Hematopoietic multipotent progenitor cell treated with erythropoietin and hydrocortisone succinate and interleukin-3 and kit ligand, for 8 days (in vitro differentiated cells): ENCODE data around the gene JMJD7.

Experiments used
- DNase-seq: peaks from one replicate; pipeline ENCODE4 v3.0.0-alpha.2; 2015

The JMJD7 gene

DNA sequence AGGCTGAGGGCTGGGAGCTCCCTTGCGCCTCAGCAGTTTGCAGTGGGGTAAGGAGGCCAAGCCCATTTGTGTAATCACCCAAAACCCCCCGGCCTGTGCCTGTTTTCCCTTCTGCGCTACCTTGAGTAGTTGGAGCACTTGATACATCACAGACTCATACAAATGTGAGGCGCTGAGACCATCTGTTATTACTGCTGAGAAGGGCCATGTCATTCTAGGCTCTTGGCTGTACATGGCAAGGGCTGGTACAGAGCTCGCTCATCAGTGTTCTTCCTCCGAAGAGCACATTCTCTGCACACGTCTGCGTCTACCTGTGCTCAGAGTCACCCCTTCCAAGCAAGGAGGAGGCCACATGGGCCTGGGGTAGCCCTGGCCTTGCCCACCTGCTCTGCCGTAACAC, 20.1 kb downstream of the JMJD7 start:
- no peak for DNase-seq

DNA sequence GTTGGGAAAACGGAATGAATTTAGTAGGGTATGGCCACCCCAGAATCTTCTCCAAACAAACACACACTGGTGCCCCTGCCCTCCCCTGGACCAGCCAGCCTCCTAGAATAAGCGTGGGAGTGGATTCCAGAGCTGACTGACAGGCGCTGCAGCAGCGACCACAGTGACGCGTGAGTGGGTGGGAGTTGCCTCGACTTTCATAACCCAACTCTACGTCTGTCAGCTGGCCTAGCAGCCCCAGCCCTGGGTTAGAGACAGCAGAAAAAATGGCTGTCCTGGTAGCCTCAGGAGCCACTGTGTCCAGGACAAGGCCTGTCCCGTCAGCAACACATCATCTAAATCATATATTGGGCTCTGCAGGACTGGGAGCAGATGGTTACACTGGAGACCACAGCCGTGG, 20.7 kb downstream of the JMJD7 start:
- no peak for DNase-seq

DNA sequence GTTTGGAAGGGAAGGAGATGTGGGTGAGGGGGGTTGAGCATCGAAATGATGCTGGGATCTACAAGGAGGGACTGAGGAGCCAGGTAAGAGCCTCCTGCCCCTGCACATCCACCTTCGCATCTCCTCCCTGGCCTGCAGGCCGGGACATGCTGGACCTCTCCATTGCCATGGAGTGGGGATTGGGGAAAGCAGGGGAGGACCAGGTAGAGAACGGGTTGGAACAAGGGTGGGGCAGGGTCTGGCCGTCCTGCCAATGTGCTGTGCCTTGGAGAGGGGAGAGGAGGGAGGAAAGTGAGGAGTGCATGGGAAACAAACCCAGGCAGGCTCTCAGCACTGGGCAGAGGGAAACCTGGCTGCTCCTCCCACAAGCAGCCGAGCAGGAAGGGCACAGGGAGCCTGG, 21.3 kb downstream of the JMJD7 start:
- no peak for DNase-seq

DNA sequence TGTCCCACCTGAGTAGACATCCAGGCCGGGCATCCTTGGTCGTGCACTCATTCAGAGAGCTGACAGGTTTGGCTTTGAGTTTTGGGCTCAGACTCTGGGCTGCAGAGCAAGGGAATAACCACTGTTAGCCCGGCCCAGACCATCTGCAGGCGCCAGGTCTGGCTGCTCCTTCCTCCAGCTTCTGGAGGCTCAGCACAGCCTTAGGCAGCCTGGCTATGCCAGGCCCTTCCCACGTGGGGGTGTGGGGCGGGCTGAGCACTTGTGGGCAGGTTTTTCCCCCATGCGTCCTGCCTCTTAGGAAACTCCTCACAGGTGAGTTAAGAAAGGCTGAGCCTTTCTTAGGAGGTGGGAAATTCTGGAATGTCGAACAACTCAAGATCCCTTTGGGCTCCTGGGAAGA, 22.0 kb downstream of the JMJD7 start:
- no peak for DNase-seq

DNA sequence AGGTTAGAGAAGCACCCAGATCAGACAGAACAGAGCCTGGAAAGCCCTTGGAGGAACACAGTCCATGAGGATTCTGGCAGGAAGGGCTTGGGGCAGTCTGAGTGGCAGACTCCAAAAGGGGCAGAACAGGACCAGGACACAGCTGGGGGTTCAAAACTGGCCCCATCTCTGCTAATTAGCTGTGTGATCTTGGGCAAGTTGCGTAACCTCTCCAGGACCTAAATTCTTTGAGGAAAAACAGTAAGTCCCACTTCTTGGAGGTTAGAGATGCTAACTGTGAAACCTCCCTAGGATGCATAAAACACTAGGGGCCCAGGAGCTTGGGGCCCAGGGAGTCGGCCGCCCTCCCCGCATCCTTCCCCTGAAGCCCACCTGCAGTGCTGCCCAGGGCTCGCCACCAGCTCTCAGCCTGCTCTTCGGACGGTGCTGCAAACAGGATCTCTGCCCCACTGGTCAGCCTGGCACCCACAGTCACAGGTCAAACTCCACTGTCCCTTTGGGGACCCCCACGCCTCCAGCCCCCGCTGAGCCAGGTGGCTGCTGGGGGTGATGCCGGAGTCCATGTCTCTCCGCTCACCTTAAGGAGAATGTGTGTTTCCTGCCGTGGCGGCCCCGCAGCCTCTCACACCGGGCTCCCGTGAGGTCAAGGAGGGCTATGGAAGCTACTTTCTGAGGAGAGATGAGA, 22.7 kb downstream of the JMJD7 start:
- no peak for DNase-seq

DNA sequence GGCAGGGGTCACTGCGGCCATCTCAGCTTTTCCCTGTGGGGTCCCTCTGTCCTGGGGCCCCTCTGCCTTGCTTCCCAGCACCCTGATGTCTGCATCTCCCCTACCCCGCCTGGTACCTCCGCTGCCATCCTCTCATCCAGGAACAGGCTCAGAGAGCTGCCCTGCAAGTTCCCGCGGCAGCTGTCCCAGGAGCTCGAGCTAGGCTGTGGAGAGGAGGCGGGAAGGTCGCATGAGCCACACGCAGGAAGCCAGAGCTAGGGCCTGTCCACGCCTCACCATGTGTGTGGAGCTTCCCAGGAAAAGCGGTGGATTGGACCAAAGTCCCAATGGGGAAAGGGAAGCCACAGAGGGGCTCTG, 23.3 kb downstream of the JMJD7 start:
- no peak for DNase-seq

DNA sequence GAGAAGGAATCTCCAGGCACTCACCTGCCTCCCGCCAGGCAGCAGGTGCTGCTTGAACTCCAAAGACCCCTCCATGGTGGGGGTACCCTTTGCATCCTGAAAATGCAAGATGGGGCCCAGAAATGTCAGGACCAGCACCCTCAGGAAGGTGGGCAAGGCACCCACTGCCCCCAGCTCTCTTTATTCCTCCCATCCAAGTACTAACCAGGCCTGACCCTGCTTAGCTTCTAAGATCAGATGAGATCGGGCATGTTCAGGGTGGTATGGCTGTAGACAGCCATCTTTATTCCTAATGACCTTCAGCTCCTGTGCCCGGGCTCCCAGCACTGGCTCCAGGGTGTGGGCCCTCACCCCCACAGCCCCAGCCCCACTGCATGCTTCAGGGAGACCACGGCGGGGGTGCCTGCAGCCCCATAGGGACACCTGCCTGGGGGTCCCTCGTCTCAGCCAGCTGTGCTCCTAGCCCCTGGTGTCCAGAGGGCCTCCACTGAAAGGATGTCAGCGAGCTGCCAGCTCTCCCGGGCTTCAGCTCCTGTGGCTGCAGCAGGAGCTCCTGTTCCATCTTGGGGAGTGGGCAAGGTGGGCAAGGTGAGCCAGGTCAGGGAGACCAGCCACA, 24.0 kb downstream of the JMJD7 start:
- DNase-seq, result no peak

DNA sequence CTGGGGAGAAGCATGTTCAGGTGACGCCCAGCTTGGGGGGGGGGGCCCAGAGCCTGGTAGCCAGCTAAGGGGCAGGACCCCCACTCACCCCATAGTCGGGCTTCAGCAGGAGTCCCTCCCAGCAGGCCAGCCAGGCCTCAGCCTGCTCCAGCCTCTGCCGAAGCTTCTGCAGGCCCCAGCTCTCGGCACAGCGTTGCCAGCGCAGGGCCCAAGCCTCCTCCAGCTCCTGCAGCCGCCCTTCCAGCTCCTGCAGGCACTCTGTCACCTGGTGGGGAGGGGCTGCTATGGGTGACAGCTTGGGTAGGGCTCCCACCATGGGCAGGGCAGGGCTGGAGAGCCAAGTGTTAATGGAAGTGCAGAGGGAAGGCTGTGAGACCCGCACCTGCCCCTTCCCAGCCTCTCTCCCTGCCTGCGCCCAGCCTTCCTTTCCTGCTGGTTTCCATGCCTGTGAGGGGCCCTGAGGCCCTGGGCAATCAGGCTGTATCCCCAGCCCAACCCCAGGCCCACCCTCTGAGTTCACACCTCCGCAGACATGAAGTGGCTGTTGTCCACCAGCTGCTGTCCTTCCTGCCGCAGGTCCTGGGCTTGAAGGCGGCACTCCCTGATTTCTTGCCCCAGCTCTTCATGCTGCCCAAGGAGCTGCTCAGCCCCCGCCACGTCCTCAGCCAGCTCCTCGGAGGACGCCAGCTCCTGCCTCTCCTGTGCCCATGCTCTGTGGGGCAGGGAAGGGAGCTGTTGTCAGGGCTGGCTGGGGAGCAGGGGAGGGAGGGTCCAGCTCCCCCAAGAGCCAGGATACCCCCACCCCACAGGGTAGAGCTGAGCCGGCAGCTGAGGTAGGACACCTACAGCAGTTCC, 25.1 kb downstream of the JMJD7 start:
- no peak for DNase-seq

DNA sequence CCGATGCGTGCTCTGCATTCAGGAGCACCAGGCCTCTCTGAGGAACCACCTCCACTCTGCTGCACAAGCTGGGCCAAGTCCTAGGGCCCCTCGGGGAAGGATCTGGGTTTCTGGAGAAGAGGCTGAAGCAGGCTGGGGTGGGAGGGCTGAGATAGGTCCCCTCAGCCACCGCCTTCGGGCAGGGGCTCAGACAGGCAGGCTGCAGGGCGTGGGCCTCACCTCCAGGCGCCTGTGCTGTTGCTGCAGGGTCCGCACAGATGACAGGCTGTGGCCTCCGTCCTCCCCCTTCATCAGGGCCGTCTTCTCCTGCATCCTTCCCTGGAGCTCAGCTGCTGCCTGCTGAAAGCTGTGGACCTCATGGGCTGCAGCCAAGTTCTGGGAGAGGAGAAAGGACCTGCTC, 25.9 kb downstream of the JMJD7 start:
- DNase-seq, result no peak

DNA sequence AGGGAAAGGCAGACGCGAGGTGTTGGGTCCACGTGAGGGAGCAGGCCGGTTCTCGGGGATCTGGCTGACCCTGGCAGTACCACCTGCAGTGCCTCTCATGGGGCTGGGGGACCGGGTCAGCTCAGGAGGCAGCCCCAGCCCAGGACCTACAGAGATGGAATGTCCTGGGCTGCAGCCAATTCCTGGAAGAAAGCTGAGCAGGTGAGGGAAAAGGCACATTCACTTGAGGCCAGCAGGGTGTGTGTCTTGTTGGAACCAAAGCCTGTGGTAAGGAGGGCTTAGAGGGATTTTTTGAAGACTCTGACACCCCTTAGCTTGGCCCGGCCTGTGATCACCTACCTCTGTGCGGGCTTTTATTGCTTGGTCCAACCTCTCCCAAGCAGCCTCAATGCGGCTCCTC, 26.6 kb downstream of the JMJD7 start:
- DNase-seq, result no peak

DNA sequence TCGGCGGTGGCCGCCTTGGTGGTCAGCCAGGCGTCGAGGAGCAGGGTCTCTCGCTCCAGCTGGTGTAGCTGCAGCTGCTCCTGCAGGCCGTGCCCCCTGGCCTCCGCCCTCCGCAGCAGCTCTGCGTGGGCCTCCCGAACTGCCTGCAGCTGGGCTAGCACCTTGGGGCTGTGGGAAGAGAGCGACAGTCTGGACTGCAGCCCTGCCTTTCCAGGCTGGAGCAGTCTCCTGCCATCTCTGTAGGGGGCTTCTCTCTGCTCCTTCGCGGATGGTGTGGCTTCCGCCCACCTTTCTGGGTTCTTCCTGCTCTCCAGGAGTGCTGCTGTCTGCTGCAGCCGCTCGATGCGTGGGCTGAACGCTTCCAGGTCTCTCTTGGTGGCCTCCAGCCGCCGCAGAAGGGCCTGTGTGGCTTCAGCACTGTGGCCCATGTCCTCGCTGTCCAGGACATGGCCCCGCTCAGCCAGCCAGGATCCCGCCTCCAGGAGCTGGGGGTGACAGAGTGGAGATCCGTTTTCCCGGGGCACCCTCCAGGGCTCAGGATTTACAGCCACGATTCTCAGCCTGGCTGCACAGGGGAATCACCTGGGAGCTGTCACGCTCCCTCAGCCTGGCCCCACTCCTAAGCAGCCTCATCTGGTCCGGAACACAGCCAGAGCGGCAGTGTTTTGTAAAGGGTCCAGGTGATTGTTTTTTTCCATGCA, 27.5 kb downstream of the JMJD7 start:
- no peak for DNase-seq

DNA sequence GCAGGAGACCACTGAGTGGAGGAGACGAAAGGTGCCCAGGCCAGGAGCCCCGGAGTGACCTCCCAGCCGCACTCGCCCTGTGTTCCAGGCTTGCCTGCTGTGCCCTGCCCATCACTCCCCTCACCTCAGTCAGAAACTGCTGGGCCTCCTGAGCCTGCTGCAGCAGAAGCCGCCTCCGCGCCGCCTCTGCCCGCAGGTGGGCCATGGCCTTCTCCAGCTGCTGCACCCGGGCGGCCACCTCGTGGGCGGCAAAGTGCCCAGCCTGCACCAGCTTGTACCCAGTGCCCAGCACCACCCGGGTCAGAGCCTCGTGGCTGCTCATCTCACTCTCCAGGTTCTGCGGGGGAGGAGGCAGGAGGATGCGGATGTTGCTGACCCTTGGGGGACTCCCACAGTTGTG, 28.4 kb downstream of the JMJD7 start:
- DNase-seq, result no peak

DNA sequence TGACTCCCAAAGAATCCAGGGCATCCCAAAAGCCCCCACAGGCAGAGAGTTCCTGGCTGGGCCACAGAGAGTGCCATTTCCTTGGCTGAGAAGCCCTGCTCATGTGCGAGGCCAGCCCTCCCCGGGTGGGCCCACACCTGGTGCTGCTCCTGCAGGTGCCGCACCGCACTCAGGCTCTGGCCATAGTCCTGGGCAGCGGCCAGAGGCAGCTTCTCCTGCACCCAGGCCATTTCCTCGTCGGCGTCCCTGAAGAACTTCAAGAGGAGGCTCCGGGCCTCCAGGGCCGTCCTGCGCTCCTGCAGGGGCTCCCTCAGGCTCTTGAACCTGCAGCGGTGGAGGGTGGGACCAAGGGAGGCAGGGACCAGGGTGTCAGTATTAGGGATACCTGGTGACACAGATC, 28.8 kb downstream of the JMJD7 start:
- no peak for DNase-seq

DNA sequence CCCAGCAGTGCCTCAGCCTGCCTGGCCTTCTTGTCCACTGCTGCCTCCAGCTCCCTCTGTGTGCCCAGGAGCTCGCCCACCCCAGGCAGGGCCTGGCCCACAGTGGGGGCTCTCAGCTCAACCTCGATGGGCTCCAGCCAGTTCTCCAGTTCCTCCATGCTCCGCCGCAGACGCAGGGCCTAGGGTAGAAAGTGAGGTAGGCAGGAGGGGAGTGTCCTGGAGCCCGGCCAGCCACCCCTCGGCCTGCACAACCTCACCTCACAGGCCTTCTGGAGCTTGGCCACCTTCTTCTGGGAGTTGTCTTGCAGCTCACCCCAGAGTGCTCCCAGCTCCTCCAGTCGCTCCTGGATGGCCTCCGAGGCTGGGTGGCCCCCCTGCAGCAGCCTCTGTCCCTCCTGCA, 29.4 kb downstream of the JMJD7 start:
- no peak for DNase-seq

DNA sequence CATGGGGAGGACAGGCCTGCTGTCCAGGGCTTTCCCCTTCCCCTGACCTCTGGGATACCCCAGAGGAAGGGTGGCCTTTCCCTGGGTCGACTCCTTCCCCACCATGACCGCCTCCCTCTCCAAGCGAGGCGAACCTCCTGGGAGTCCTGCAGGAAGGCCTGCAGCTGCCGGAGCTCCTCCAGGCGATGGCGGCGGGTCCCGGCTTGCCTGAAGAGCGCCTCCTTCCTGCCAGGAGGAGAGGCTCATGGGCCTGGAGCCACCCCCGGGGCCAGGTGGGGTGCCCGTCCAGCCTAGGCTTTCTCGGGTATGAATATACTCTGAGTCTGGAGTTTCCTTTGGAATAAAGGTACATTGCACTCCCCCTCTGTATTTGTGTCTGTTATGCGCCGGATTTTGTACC, 30.9 kb downstream of the JMJD7 start:
- DNase-seq, result no peak

DNA sequence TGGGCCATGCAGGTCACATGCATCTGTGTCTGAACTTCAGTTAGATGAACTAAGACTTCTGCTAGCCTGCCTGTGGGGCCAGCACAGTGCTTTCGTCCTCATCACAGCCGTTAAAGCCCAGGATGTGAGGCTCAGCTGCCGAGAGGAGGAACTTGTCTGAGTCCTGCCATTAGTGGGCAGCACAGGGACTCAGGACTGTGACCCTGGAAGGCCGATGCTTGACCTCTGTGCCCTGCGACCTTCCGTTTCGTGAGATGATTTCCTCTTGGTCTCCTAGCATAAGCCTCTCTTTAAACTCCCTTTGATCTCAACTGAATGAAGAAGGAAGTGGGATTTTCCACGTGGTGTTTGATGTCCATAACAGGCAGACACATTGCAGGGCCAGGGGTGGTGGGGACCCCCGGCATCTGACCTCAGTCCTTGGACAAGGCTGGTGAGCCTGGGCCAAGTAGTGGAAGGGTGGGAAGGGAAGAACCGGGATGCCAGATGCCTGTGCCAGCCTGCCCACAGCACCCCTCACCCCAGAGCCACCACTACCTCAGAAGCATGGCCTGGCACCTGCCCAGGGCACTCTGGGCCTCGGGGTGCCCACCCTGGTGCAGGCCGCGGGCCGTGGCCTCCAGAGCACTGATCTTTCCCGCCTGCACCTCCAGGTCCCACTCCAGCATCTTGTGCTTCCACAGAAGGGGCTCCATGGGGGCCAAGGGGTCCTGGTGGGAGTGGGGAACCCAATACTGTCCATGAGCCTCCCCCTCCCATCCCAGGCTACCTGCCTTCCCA, 32.3 kb downstream of the JMJD7 start:
- DNase-seq, result no peak

DNA sequence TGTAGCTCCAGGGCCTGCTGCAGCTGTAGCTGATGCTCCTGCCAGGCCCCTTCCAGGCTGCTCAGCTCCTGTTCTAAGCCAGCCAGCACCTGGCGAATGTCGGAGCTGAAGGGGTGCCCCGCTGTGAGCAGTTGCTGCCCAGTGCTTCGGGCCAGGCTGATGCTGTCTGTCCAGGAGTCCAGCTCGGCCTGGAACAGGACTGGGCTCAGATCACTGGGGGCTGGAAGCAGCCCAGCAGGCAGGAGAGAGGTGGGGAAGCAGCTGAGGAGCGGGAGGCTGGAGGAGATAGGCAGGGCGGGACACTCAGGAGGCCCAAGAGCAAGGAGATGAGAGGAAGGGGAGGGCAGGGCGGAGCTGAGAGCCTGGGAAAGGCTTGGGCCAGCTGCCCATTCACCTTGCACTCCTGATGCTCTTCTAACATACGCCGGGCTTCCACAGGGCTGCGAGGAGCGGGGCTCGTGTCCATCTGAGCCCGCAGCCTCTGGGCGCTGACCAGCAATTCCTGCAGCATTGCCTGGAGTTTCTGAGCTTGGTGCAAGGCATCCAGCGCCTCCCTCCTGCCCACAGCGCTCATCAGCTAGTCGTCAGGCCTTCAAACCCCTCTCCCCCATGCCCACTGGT, 34.0 kb downstream of the JMJD7 start:
- DNase-seq, result no peak

DNA sequence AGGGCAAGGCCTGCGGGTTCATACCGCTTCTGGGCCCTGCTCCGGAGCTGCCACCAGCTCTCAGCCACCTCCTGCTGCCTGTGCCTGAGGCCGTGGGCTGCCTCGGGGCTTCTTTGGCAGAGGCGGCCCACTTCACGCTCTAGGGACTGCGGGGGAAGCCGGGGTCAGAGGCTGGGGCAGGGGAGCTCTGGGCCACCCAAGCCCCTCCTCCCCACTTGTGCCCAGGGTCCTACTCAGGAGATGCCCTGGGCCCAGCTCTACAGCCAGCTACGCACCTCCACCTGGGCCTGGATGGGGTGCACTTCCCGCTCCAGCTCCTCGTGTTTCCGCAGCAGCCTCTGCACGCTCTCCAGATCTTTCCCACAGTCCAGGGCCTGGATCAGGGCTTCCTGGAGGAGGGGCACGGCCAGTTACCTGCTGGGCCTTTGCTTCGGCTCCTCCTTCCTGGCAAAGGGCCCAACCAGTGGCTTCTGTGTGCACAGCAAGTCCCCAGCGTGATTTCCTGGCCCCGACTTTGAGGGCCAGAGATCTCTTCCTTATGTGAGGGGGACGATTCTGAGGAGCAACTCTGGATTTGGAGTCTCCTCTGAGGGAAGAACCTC, 34.7 kb downstream of the JMJD7 start:
- DNase-seq, result no peak

DNA sequence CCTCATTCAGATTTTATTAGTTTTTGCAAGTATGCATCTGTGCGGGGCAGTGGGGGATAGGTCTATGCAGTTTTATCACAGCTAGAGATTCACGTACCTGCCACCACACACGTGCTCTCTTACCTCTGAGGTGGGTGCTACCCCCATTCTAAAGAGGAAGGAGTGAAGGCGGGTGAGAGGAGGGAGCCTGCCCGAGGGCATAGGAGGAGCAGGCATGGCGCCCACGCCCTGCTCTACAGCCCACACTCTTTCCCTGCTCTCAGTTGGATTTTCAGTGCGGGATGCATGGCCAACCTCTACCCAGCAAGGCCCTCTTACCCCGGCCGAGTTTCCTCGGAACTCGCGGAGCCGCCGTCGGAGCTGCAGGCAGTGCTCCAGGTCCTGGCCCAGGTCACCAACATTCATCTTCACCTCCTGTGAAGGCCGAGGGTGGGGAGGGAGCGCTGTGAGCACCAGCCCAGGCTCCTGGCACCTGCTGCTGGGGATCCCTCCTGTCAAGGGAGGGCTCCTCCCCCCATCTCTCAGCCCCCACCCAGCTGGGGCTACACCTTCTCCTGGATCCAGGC, 37.7 kb downstream of the JMJD7 start:
- DNase-seq, result no peak

DNA sequence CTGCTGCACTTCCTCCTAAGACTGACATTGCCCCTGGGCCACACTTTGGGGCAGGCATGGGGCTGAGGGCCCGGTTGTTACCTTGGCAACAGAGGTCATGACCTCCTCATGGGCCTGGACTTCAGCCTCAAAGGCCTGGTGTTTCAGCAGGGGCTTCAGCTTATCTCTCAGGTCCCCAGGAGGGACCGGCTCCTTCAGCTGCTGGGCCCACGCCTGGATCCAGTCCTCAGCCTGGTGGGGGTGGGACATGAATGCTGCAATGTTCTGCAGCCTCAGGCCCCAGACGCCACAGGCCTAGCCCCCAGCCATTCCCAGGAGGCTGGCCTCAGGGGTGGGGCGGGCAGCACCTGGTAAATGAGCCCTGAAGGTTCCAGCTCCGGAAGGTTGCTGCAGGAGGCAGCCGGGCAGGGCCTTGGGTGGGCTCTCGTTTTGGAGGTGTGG, 38.4 kb downstream of the JMJD7 start:
- DNase-seq, result no peak

DNA sequence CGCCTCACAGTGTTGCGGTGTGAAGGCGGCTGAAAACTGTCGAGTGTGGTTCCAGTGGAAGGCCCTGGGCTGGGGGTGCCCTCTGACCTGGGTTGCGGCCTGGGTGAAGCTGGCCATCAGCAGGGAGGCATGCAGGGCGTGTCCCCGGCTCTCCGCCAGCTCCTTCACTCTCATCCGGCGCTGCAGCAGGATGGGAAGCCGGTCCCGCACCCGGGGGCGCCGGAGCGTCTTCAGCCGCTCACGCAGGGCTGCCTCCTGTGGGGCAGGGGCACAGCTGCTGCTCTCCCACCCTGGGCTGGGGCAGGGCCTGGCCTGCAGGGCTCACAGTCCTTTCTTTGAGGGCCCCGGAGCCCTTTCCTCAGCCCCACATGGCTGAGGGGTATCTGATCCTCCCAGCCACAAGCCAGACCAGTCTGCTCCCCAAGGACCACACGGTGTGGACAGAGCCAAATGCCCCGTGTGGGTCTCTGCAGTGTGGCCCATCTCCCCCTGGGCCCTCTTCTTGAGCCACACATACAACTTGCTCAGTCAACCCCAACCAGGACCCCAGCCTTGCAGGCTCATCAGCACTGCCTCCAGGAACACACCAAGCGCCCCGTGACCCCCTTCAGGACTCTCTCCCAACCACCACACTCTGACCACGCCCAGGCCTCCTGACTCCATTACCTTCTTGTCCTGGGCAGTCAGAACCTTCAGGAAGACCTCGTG, 39.1 kb downstream of the JMJD7 start:
- DNase-seq, result no peak
